Endothelial cell of umbilical vein (primary cell): ENCODE data around the gene GRM8. TPM values are rescaled to one million over a fixed set of nuclear protein-coding genes. Genes with fewer than 3 reads are reported as not detected.

Experiments
- BruUV-seq: library from RNA; stranded (reverse); fragments of 400-500 nt; replicated peaks from 2 replicates; lab custom pipeline; 2021; lab: Mats Ljungman, UMichigan
- CTCF ChIA-PET: fragments of 300-600, 350-600 bp; sonication (Branson Sonifier 250); formaldehyde crosslinking; loops from one replicate; lab custom pipeline; 2021; ENCODE audit warnings: antibody characterized with exemption, inconsistent platforms; lab: Charles Lee
- POLR2A ChIA-PET: fragments of 300-600, 350-600 bp; sonication (Branson Sonifier 250); formaldehyde crosslinking; loops from one replicate; lab custom pipeline; 2021; ENCODE audit warnings: antibody characterized with exemption, inconsistent platforms; lab: Charles Lee
- DNase-seq: peaks from one replicate; pipeline ENCODE4 v3.0.0-alpha.2; 2011; ENCODE audit warnings: low read depth, low spot score
- FAIRE-seq: peaks from 2 replicates; lab custom pipeline; 2011; peaks lifted over from hg19 to GRCh38; lab: Jason Lieb, UNC
- H2AFZ ChIP-seq: 2 replicates; pipeline ENCODE4 v1.6.0; 2012; ENCODE audit warnings: low read depth, low read length, control low read depth, inconsistent platforms
- H3K27ac ChIP-seq: 2 replicates; pipeline ENCODE4 v1.5.1; 2011; ENCODE audit warnings: low read depth, mild to moderate bottlenecking, control low read depth, low read length, moderate library complexity; ENCODE audit not compliant: insufficient read depth
- H3K27me3 ChIP-seq, 2 experiments: 2 replicates each; pipeline versions ENCODE4 v1.6.0 to v1.6.1; 2011; ENCODE audit warnings: low read length in 2 of 2, mixed read lengths in 1 of 2; ENCODE audit not compliant: control insufficient read depth in 2 of 2, insufficient read depth in 2 of 2
- H3K36me3 ChIP-seq, 2 experiments: 2 replicates in 1 of 2; 3 replicates in 1 of 2; pipeline ENCODE4 v1.5.1; 2011; ENCODE audit warnings: low read length in 2 of 2, mild to moderate bottlenecking in 1 of 2, moderate library complexity in 1 of 2; ENCODE audit not compliant: control insufficient read depth in 2 of 2, insufficient read depth in 2 of 2; ENCODE audit errors: extremely low read depth in 1 of 2
- H3K4me1 ChIP-seq: 3 replicates; pipeline ENCODE4 v1.5.1; 2011; ENCODE audit warnings: mild to moderate bottlenecking, low read length; ENCODE audit not compliant: control insufficient read depth, insufficient read depth; ENCODE audit errors: extremely low read depth
- H3K4me2 ChIP-seq: 2 replicates; pipeline ENCODE4 v1.6.1; 2011; ENCODE audit warnings: low read length, control low read depth, mixed read lengths; ENCODE audit not compliant: insufficient read depth
- H3K4me3 ChIP-seq, 3 experiments: fragments of 200-600 bp in 1 of 3; sonication (generic), shearing (Covaris generic) in 1 of 3; replicated peaks in 1 of 3; 2 replicates each; pipeline ENCODE4 v1.5.1; 2011 to 2016; ENCODE audit warnings: control low read depth in 3 of 3, low read length in 3 of 3, mild to moderate bottlenecking in 2 of 3, inconsistent platforms in 1 of 3, low read depth in 1 of 3, moderate library complexity in 1 of 3; ENCODE audit not compliant: insufficient read depth in 1 of 3
- H3K79me2 ChIP-seq: 2 replicates; pipeline ENCODE4 v1.6.0; 2012; ENCODE audit warnings: low read length, inconsistent platforms; ENCODE audit not compliant: control insufficient read depth, insufficient read depth
- H3K9ac ChIP-seq: replicated peaks from 2 replicates; pipeline ENCODE3; 2011; ENCODE audit warnings: low read length, control low read depth; ENCODE audit not compliant: insufficient read depth; ENCODE audit errors: extremely low read depth
- H3K9me1 ChIP-seq: replicated peaks from 3 replicates; pipeline ENCODE4 v1.6.0; 2011; ENCODE audit warnings: mild to moderate bottlenecking, low read length; ENCODE audit not compliant: control insufficient read depth, insufficient read depth; ENCODE audit errors: extremely low read depth
- H3K9me3 ChIP-seq: replicated peaks from 2 replicates; pipeline ENCODE4 v1.5.1; 2012; ENCODE audit warnings: low read length, inconsistent platforms; ENCODE audit not compliant: control insufficient read depth, insufficient read depth
- H4K20me1 ChIP-seq: replicated peaks from 2 replicates; pipeline ENCODE3; 2011; ENCODE audit warnings: mild to moderate bottlenecking, low read length; ENCODE audit not compliant: control insufficient read depth, insufficient read depth; ENCODE audit errors: extremely low read depth
- EZH2 ChIP-seq: IDR thresholded peaks from 2 replicates; pipeline ENCODE4 v1.6.1; 2012; ENCODE audit warnings: borderline replicate concordance, low read depth, mild to moderate bottlenecking, moderate library complexity, low read length, inconsistent platforms; ENCODE audit not compliant: severe bottlenecking
- FOS ChIP-seq: IDR thresholded peaks from 2 replicates; pipeline ENCODE4 v1.6.1; 2011; ENCODE audit warnings: mild to moderate bottlenecking, low read length, moderate library complexity, borderline replicate concordance; ENCODE audit not compliant: insufficient read depth
- GATA2 ChIP-seq: IDR thresholded peaks from 2 replicates; pipeline ENCODE4 v1.7.0; 2011; ENCODE audit warnings: low read depth, mild to moderate bottlenecking, moderate library complexity, mixed read lengths, low read length; ENCODE audit not compliant: insufficient read length, insufficient read depth
- JUN ChIP-seq: IDR thresholded peaks from 2 replicates; pipeline ENCODE4 v1.6.1; 2011; ENCODE audit warnings: borderline replicate concordance, low read depth; ENCODE audit not compliant: insufficient read length, insufficient read depth
- MYC ChIP-seq: IDR thresholded peaks from one replicate; pipeline ENCODE4 v1.6.1; 2011; ENCODE audit warnings: mild to moderate bottlenecking, low read depth, low read length
- POLR2A ChIP-seq: IDR thresholded peaks from 2 replicates; pipeline ENCODE4 v1.6.1; 2012; ENCODE audit warnings: low read depth, mild to moderate bottlenecking, control low read depth, low read length
- POLR2AphosphoS5 ChIP-seq: IDR thresholded peaks from 2 replicates; pipeline ENCODE4 v1.6.1; 2012; ENCODE audit warnings: low read depth, mild to moderate bottlenecking, control low read depth, low read length, moderate library complexity; ENCODE audit not compliant: insufficient read depth
- dilution Hi-C: fragments of 300-500 bp; cut with MboI; formaldehyde crosslinking; loops from one replicate; pipeline ENCODE4 v1.15.0; 2019; ENCODE audit warnings: low sequenced_read_pairs; ENCODE audit not compliant: extremely low pct_ligation_motif_present
- intact Hi-C: fragments of 100-400 bp; cut with micrococcal nuclease; formaldehyde crosslinking; loops from one replicate; pipeline ENCODE4 v1.10.0; 2022
- polyA plus RNA-seq, 4 experiments: library from polyadenylated mRNA; depleted of rRNA in 3 of 4; stranded (reverse) in 3 of 4; unstranded in 1 of 4; fragments of >200 nt; gene quantifications; 2 replicates each; pipeline versions ENCODE4 v1.2.1 to v1.2.3, GENCODE V29; 2011 to 2012; ENCODE audit warnings: missing spikeins in 1 of 4
- total RNA-seq: library from RNA; stranded (reverse); gene quantifications from 2 replicates; pipeline ENCODE4 v1.2.3, GENCODE V29; 2021
- TF ChIP-seq, protein P1 (sequence below), 2 donors: IDR thresholded peaks; 1 replicate in 1 of 2; 2 replicates in 1 of 2; pipeline ENCODE4 v1.5.1; 2011; ENCODE audit warnings: low read length in 2 of 2, mild to moderate bottlenecking in 2 of 2, moderate library complexity in 2 of 2, control low read depth in 1 of 2, inconsistent platforms in 1 of 2, low read depth in 1 of 2; ENCODE audit not compliant: insufficient read depth in 1 of 2; ENCODE audit errors: extremely low read depth in 1 of 2
- TF ChIP-seq, protein P2 (sequence below): IDR thresholded peaks from 2 replicates; pipeline ENCODE4 v1.6.1; 2011; ENCODE audit not compliant: insufficient read depth, insufficient read length

Gene GRM8
- total and polyA plus RNA-seq, 2 donors (not counting 3 experiments of a cell fraction or from before 2014, with no cell fraction given) = not detected

DNA sequence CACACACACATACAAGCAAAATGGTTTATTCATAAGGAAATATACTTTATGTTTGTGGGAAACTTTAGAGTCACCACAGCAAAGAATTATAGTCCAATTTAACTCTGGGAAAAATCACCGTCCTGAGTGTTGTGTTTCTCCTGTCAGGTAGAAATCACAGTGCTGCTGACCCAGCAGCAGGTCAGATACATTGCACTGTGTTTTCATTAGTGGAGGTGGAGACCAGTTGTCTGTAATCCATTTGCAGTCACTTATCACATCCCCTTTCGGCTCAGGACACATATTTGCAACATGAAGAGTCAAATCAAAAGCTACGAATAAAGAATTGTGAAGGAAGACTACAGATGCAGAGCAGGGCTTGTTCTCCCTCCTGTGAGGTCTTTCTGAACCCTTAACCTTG is 799.6 kb downstream of the GRM8 start:
- POLR2A ChIA-PET = no interaction called here
- H3K9ac ChIP-seq = no peak overlapping the region
- H2AFZ ChIP-seq = no peak overlapping the region
- DNase-seq = no peak
- CTCF ChIA-PET = interaction anchor here (0.6 kb wide), 1 partner anchor 187 kb away, joined by 3 read pairs; no protein-coding TSS in a partner anchor
- no peak for TF ChIP-seq FOS
- no peak for TF ChIP-seq POLR2A
- TF ChIP-seq, protein P1, sequence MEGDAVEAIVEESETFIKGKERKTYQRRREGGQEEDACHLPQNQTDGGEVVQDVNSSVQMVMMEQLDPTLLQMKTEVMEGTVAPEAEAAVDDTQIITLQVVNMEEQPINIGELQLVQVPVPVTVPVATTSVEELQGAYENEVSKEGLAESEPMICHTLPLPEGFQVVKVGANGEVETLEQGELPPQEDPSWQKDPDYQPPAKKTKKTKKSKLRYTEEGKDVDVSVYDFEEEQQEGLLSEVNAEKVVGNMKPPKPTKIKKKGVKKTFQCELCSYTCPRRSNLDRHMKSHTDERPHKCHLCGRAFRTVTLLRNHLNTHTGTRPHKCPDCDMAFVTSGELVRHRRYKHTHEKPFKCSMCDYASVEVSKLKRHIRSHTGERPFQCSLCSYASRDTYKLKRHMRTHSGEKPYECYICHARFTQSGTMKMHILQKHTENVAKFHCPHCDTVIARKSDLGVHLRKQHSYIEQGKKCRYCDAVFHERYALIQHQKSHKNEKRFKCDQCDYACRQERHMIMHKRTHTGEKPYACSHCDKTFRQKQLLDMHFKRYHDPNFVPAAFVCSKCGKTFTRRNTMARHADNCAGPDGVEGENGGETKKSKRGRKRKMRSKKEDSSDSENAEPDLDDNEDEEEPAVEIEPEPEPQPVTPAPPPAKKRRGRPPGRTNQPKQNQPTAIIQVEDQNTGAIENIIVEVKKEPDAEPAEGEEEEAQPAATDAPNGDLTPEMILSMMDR (IDR thresholded peaks at IDR 0.05; ENCODE audit: extremely low read depth in 1 of 2, insufficient read depth in 1 of 2, low read depth in 1 of 2, low read length in 2 of 2) = no peak
- TF ChIP-seq MYC = no peak
- TF ChIP-seq POLR2AphosphoS5 = no peak
- no peak for TF ChIP-seq GATA2
- TF ChIP-seq EZH2 = no peak
- TF ChIP-seq, protein P2, sequence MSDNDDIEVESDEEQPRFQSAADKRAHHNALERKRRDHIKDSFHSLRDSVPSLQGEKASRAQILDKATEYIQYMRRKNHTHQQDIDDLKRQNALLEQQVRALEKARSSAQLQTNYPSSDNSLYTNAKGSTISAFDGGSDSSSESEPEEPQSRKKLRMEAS = no peak
- TF ChIP-seq JUN = no peak
- no peak overlapping the region for H3K4me3 ChIP-seq
- BruUV-seq = no TSS peak
- H3K27ac ChIP-seq = no peak overlapping the region
- intact Hi-C loops (no loop called here), dilution Hi-C loops (no loop called here)
- no peaks in the 10 kb centered on the region for H3K9me1 ChIP-seq
- FAIRE-seq = no peak
- no peaks in the 10 kb centered on the region for H3K79me2 ChIP-seq
- no peaks in the 10 kb centered on the region for H3K9me3 ChIP-seq
- H3K4me1 ChIP-seq = no peaks in the 10 kb centered on the region
- no peak overlapping the region for H3K4me2 ChIP-seq
- no peaks in the 10 kb centered on the region for H4K20me1 ChIP-seq
- no peaks in the 10 kb centered on the region for H3K36me3 ChIP-seq
- H3K27me3 ChIP-seq = no peaks in the 10 kb centered on the region
